HepG2 (cell line): ENCODE measurements around the gene SCN2A. TPM values are rescaled to one million over a fixed set of nuclear protein-coding genes. Genes with fewer than 3 reads are reported as not detected.

Experiments used
- GLI4 ChIP-seq: sonication (generic); formaldehyde crosslinking; IDR thresholded peaks from 2 replicates; pipeline ENCODE4 v1.5.1; 2020; ENCODE audit warnings: missing genetic modification reagents, mild to moderate bottlenecking, moderate library complexity, borderline replicate concordance
- HMG20A ChIP-seq: IDR thresholded peaks from 2 replicates; pipeline ENCODE4 v1.6.1; 2016; ENCODE audit warnings: borderline replicate concordance
- KLF16 ChIP-seq, 2 experiments: sonication (generic) in 1 of 2; formaldehyde crosslinking in 1 of 2; IDR thresholded peaks; 2 replicates each; pipeline versions ENCODE4 v1.6.1 to v1.8.0; 2016 to 2023; ENCODE audit warnings: missing genetic modification reagents in 2 of 2, missing compliant biosample characterization in 1 of 2
- MAFG ChIP-seq: sonication (generic); formaldehyde crosslinking; IDR thresholded peaks from 2 replicates; pipeline ENCODE4 v1.5.1; 2020; ENCODE audit warnings: mild to moderate bottlenecking, missing genetic modification reagents
- MIER2 ChIP-seq: IDR thresholded peaks from 2 replicates; pipeline ENCODE4 v1.6.1; 2016; ENCODE audit warnings: missing biosample characterization, missing genetic modification reagents
- RAD21 ChIP-seq: fragments of 450-650 bp; formaldehyde crosslinking; IDR thresholded peaks from 2 replicates; pipeline ENCODE4 v1.5.0; 2020; ENCODE audit warnings: mild to moderate bottlenecking
- SP2 ChIP-seq: sonication (generic); formaldehyde crosslinking; IDR thresholded peaks from 2 replicates; pipeline ENCODE4 v1.5.1; 2020; ENCODE audit warnings: mild to moderate bottlenecking, missing genetic modification reagents
- XRCC5 ChIP-seq: fragments of 200-400 bp; formaldehyde crosslinking; optimal IDR thresholded peaks from 2 replicates; pipeline ENCODE3; 2017; ENCODE audit warnings: mild to moderate bottlenecking, low read length
- YEATS4 ChIP-seq: sonication (generic); formaldehyde crosslinking; IDR thresholded peaks from 2 replicates; pipeline ENCODE4 v1.4.0; 2020; ENCODE audit warnings: missing genetic modification reagents, borderline replicate concordance
- ZFP36L1 ChIP-seq: sonication (generic); formaldehyde crosslinking; IDR thresholded peaks from 2 replicates; pipeline ENCODE4 v1.8.0; 2022; ENCODE audit warnings: mild to moderate bottlenecking, missing genetic modification reagents, moderate library complexity
- ZNF224 ChIP-seq: sonication (generic); formaldehyde crosslinking; IDR thresholded peaks from 2 replicates; pipeline ENCODE4 v1.5.0; 2020; ENCODE audit warnings: mild to moderate bottlenecking, missing genetic modification reagents
- ZNF253 ChIP-seq: sonication (generic); formaldehyde crosslinking; IDR thresholded peaks from 2 replicates; pipeline ENCODE4 v1.8.0; 2022; ENCODE audit warnings: mild to moderate bottlenecking, missing genetic modification reagents, borderline replicate concordance
- ZNF296 ChIP-seq: sonication (generic); formaldehyde crosslinking; conservative IDR thresholded peaks from 2 replicates; pipeline ENCODE4 v1.5.0; 2020; ENCODE audit warnings: mild to moderate bottlenecking, missing genetic modification reagents
- ZNF30 ChIP-seq: sonication (generic); formaldehyde crosslinking; IDR thresholded peaks from 2 replicates; pipeline ENCODE4 v1.5.0; 2020; ENCODE audit warnings: mild to moderate bottlenecking, missing genetic modification reagents
- ZNF33B ChIP-seq: sonication (generic); formaldehyde crosslinking; IDR thresholded peaks from 2 replicates; pipeline ENCODE4 v1.5.1; 2020; ENCODE audit warnings: mild to moderate bottlenecking, missing genetic modification reagents
- ZNF563 ChIP-seq: sonication (generic); formaldehyde crosslinking; IDR thresholded peaks from 2 replicates; pipeline ENCODE4 v1.8.0; 2022; ENCODE audit warnings: mild to moderate bottlenecking, moderate library complexity, missing genetic modification reagents
- ZNF720 ChIP-seq: sonication (generic); formaldehyde crosslinking; IDR thresholded peaks from 2 replicates; pipeline ENCODE4 v1.4.0; 2020; ENCODE audit warnings: missing genetic modification reagents
- polyA plus RNA-seq, 8 experiments: library from polyadenylated mRNA; depleted of rRNA in 3 of 8; stranded (reverse) in 7 of 8; unstranded in 1 of 8; fragments of >200 nt; fragmentation: Illumina TruSeq in 4 of 8; extraction: Trizol in 4 of 8; gene quantifications; 2 replicates each; pipeline versions ENCODE4 v1.2.1 to v1.2.3, GENCODE V29; 2011 to 2016; ENCODE audit warnings: low read depth in 4 of 8, missing spikeins in 1 of 8, mixed read lengths in 1 of 8; ENCODE audit not compliant: insufficient read depth in 1 of 8
- total RNA-seq, 5 experiments: library from RNA; depleted of rRNA; stranded (reverse); fragments of >200 nt; fragmentation: Illumina TruSeq; extraction: Trizol; gene quantifications; 2 replicates each; pipeline ENCODE4 v1.2.3, GENCODE V29; 2016; ENCODE audit warnings: low read depth in 1 of 5
- TF ChIP-seq, protein P1 (sequence below), 2 experiments: IDR thresholded peaks; 2 replicates each; pipeline ENCODE4 v1.6.1; 2011 to 2012; ENCODE audit warnings: low read length in 2 of 2, borderline replicate concordance in 1 of 2, low read depth in 1 of 2, mild to moderate bottlenecking in 1 of 2, moderate library complexity in 1 of 2
- TF ChIP-seq, protein P2 (sequence below): sonication (generic); formaldehyde crosslinking; IDR thresholded peaks from 2 replicates; pipeline ENCODE4 v1.9.0; 2021; ENCODE audit warnings: missing genetic modification reagents, borderline replicate concordance
- TF ChIP-seq, protein P3 (sequence below): sonication (generic); formaldehyde crosslinking; IDR thresholded peaks from 2 replicates; pipeline ENCODE4 v1.8.0; 2023; ENCODE audit warnings: mild to moderate bottlenecking, missing genetic modification reagents
- TF ChIP-seq, protein P4 (sequence below): sonication (generic); formaldehyde crosslinking; conservative IDR thresholded peaks from 2 replicates; pipeline ENCODE4 v1.4.0; 2020; ENCODE audit warnings: missing genetic modification reagents

Gene SCN2A
- total and polyA plus RNA-seq, 2 of the 13 experiments (the other 11 are each of a cell fraction or from before 2014, with no cell fraction given), result 0.20 to 0.30 TPM

DNA sequence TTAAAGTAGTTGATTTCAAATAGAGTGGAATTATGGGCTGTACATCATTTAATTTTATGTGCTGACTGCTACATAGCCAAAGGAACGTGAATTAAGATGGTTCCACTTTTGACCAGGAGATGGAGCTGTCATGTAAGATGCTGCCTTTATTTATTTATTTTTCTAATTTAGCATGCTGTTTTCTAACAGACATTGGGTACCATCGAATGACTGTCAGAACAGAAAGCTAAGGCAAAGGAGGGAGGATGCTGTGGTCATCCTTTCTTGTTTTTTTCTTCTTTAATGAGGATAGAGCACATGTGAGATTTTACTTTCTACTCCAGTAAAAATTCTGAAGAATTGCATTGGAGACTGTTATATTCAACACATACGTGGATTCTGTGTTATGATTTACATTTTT is at the start of gene SCN2A (continued):
- TF ChIP-seq, protein P1, sequence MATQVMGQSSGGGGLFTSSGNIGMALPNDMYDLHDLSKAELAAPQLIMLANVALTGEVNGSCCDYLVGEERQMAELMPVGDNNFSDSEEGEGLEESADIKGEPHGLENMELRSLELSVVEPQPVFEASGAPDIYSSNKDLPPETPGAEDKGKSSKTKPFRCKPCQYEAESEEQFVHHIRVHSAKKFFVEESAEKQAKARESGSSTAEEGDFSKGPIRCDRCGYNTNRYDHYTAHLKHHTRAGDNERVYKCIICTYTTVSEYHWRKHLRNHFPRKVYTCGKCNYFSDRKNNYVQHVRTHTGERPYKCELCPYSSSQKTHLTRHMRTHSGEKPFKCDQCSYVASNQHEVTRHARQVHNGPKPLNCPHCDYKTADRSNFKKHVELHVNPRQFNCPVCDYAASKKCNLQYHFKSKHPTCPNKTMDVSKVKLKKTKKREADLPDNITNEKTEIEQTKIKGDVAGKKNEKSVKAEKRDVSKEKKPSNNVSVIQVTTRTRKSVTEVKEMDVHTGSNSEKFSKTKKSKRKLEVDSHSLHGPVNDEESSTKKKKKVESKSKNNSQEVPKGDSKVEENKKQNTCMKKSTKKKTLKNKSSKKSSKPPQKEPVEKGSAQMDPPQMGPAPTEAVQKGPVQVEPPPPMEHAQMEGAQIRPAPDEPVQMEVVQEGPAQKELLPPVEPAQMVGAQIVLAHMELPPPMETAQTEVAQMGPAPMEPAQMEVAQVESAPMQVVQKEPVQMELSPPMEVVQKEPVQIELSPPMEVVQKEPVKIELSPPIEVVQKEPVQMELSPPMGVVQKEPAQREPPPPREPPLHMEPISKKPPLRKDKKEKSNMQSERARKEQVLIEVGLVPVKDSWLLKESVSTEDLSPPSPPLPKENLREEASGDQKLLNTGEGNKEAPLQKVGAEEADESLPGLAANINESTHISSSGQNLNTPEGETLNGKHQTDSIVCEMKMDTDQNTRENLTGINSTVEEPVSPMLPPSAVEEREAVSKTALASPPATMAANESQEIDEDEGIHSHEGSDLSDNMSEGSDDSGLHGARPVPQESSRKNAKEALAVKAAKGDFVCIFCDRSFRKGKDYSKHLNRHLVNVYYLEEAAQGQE (IDR thresholded peaks at IDR 0.05; ENCODE audit: borderline replicate concordance in 1 of 2, low read depth in 1 of 2, low read length in 2 of 2), result peak in 1 of 2 experiments; percentile 43; a peak in 1 of 4 replicates
- TF ChIP-seq ZFP36L1, result no peak
- TF ChIP-seq GLI4 (CRISPR knock-in tag), result no peak
- no peak for TF ChIP-seq ZNF296 (CRISPR knock-in tag)
- no peak for TF ChIP-seq HMG20A (CRISPR knock-in tag)
- no peak for TF ChIP-seq YEATS4 (CRISPR knock-in tag)
- TF ChIP-seq ZNF33B, result no peak
- TF ChIP-seq MAFG (CRISPR knock-in tag), result no peak
- TF ChIP-seq MIER2 (CRISPR knock-in tag), result peak; percentile 81; the same call in 1 of the 2 replicates
- TF ChIP-seq KLF16 (CRISPR knock-in tag; IDR thresholded peaks at IDR 0.05), result no peak
- TF ChIP-seq RAD21 (CRISPR knock-in tag), result peak; percentile 39; the same call in 1 of the 2 replicates
- TF ChIP-seq ZNF30, result no peak
- no peak for TF ChIP-seq ZNF253 (CRISPR knock-in tag)
- TF ChIP-seq SP2 (CRISPR knock-in tag), result no peak
- TF ChIP-seq, protein P2, sequence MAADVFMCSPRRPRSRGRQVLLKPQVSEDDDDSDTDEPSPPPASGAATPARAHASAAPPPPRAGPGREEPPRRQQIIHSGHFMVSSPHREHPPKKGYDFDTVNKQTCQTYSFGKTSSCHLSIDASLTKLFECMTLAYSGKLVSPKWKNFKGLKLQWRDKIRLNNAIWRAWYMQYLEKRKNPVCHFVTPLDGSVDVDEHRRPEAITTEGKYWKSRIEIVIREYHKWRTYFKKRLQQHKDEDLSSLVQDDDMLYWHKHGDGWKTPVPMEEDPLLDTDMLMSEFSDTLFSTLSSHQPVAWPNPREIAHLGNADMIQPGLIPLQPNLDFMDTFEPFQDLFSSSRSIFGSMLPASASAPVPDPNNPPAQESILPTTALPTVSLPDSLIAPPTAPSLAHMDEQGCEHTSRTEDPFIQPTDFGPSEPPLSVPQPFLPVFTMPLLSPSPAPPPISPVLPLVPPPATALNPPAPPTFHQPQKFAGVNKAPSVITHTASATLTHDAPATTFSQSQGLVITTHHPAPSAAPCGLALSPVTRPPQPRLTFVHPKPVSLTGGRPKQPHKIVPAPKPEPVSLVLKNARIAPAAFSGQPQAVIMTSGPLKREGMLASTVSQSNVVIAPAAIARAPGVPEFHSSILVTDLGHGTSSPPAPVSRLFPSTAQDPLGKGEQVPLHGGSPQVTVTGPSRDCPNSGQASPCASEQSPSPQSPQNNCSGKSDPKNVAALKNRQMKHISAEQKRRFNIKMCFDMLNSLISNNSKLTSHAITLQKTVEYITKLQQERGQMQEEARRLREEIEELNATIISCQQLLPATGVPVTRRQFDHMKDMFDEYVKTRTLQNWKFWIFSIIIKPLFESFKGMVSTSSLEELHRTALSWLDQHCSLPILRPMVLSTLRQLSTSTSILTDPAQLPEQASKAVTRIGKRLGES, result no peak
- TF ChIP-seq, protein P3, sequence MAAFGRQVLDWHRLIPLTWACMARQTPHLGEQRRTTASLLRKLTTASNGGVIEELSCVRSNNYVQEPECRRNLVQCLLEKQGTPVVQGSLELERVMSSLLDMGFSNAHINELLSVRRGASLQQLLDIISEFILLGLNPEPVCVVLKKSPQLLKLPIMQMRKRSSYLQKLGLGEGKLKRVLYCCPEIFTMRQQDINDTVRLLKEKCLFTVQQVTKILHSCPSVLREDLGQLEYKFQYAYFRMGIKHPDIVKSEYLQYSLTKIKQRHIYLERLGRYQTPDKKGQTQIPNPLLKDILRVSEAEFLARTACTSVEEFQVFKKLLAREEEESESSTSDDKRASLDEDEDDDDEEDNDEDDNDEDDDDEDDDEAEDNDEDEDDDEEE (CRISPR knock-in tag), result no peak
- no peak for TF ChIP-seq ZNF720 (CRISPR knock-in tag)
- TF ChIP-seq XRCC5, result no peak
- no peak for TF ChIP-seq ZNF563 (CRISPR knock-in tag)
- TF ChIP-seq, protein P4, sequence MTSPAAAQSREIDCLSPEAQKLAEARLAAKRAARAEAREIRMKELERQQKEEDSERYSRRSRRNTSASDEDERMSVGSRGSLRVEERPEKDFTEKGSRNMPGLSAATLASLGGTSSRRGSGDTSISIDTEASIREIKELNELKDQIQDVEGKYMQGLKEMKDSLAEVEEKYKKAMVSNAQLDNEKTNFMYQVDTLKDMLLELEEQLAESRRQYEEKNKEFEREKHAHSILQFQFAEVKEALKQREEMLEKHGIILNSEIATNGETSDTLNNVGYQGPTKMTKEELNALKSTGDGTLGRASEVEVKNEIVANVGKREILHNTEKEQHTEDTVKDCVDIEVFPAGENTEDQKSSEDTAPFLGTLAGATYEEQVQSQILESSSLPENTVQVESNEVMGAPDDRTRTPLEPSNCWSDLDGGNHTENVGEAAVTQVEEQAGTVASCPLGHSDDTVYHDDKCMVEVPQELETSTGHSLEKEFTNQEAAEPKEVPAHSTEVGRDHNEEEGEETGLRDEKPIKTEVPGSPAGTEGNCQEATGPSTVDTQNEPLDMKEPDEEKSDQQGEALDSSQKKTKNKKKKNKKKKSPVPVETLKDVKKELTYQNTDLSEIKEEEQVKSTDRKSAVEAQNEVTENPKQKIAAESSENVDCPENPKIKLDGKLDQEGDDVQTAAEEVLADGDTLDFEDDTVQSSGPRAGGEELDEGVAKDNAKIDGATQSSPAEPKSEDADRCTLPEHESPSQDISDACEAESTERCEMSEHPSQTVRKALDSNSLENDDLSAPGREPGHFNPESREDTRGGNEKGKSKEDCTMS, result no peak
- TF ChIP-seq ZNF224, result no peak
